HG03175 (cell line): ENCODE measurements around the gene EME2.
"Not testable (repeated sequence)": the region's sequence is repeated elsewhere in the genome, so short reads cannot be mapped to it uniquely, and the experiment has no call there.

Experiments
- ATAC-seq: cut with Tn5 transposase; IDR thresholded peaks from one replicate; pipeline ENCODE4 v1.9.1; 2021; ENCODE audit warnings: mild to moderate bottlenecking, moderate library complexity; ENCODE audit not compliant: unreplicated experiment

Gene EME2, protein sequence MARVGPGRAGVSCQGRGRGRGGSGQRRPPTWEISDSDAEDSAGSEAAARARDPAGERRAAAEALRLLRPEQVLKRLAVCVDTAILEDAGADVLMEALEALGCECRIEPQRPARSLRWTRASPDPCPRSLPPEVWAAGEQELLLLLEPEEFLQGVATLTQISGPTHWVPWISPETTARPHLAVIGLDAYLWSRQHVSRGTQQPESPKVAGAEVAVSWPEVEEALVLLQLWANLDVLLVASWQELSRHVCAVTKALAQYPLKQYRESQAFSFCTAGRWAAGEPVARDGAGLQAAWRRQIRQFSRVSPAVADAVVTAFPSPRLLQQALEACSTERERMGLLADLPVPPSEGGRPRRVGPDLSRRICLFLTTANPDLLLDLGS

DNA sequence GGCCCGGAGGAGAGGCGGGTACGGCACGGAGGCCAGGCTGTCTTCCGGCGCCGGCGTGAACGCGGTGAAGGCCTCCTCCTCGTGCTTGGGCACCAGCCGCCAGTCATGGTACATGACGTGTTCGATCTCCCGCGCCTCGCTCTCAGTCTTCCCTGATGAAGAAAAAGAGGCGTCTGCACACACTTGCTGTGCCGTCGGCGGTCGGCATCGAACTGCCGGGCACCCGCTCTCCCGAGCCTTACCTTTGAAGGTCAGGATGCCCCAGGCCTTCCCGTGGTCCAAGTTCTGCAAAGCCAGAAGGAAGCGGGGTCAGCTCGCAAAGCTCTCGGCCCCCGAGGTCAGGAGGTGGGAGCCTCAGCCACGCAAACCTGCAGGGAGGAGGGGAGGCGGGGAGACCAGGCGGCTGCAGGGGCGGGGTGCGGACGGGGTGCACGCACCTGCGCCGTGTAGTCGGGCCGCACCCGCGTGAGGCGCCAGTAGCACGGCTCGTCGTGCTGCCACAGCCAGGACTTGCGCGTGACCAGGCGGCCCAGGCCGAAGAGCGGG lies at the start of gene EME2:
Gene EME2 (plus strand): TSS at position 449 of the 546 bp plus-strand sequence. CDS start 418 bp downstream, outside the sequence.
- ATAC-seq = no peak

DNA sequence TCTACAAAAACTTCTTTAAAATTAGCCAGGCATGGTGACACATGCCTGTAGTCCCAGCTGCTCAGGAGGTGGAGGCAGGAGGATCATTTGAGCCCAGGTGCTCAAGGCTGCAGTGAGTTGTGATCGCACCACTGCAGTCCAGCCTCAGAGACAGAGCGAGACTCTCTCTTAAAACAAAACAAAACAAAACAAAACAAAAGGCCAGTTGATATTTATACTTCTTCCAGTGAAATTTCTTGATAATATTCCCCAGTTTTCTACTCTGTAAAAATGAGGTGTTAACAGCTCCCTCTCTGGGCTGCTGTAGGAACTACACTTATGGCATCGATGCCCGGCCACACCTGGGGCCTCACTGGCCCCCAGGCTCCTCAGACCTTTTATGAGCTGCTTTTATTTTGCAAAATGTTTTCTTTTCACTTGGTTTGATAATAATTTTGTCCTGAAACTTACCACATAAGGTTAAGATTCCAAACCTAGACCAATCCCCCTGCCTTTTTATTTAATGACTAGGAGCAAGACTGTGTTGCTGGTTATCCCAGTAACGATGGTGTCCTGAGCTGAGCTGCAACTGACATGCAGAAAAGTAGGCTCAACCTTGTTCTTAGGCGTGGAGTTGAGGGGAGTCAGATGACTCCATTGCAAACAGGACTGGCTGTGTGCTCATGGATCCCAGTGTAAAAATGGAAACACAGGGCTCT lies 49.0 kb upstream of the EME2 start:
- no peak for ATAC-seq

DNA sequence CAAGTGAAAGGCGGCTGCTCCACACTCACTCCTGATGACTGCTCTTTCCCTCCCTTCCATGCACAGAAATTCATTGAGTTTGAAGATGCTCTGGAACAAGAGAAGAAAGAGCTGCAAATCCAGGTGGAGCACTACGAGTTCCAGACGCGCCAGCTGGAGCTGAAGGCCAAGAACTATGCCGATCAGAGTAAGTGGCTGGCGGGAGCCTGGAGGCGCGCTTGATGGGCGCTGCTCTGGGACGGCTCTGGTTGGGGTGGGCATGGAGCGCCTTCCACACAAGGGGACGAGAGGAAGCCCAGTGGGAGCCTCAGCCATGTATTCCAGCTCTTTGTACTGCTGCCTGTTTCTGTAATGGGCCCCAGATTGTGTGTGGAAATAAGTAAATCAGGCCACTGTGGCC lies 48.1 kb upstream of the EME2 start:
- no peak for ATAC-seq

DNA sequence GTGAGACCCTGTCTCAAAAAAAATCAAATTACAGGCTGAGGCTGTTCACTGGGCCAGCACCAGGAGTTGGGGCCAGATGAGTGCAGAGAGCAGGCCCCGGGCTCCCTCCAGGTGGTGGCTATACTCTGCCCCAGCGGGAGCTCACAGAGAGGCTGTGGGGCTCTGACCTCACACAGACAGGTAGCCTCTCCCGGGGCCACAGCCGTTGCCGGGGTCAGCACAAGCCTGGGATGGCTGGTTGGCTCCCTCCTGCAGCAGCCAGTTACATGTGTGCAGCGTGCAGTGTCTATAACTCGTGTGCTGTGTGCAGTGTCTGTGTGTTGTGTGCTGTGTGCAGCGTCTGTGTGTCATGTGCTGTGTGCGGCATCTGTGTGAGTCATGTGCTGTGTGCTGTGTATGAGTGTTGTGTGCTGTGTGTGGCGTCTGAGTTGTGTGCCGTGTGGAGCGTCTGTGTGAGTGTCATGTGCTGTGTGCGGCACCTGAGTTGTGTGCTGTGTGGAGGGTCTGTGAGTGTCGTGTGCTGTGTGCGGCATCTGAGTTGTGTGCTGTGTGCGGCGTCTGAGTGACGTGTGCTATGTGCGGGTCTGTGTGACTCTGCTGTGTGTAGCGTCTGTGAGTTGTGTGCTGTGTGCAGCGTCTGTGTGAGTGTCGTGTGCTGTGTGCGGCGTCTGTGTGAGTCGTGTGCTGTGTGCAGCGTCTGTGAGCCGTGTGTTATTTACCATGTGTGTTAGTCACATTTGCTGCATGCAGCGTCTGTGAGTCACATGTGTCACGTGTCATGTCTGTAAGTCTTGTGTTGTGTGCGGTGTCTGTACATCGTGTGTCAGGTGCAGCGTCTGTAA lies 45.7 kb upstream of the EME2 start:
- ATAC-seq = no peak

DNA sequence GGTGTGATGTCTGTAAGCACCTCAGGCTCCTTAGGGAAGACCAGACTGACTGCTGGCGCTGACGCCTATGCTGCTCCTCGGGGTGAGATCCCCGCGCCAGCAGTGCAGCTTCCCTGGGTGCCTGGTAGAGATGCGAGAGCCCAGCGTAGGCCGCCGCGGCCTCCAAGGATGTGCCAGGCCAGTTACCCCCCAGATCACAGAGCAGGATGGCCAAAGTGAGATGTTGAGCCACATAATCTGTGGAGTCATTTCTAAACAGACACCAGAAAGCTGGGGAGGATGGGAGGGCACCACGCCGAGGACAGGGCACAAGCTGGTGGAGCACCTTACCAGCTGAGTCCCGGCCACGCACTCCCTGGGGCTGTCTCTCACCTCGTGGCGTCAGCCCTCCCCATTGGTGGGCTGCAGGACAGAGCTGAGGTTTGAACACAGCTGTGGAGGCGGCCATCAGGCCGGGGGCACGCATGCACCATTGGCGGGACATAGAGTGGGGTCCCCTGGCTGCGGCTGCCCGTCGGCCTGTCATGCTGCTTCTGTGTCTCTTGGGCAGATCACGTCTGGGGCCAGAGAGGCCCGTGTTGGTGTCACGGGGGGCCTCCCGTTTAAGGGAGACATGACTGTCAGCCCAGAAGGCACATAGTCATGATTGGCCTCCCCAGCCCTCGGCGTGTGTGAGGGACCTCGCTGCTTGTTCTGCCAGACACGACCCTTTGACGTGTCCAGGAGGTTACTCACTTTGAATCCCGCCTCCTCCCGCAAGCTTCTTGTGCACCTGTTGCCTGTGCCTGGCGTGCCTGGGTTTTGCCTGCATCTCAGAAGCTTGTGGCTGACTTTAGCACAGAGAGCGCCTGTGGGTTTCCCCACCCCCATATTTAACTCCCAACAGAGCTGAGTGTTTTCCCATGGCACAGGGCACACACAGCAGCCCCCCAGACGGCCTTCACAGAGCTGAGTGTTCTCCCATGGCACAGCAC lies 44.7 kb upstream of the EME2 start:
- no peak for ATAC-seq

DNA sequence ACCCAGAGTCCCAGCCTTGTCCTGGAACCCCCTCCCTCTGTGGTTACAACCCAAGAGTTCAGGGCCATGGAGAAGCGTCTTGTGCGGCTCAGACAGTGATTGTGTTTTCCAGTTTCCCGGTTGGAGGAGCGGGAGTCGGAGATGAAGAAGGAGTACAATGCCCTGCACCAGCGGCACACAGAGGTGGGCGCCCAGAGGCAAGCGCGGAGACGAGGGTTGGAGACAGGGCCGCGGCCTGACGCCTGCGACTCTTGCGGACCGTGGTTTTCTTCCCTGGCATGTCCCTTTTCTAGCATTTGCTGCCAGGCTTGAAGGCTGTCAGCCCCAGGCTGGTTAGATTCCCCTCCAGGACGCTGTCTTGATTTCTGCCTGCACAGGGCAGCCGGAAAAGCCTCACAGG lies 43.6 kb upstream of the EME2 start:
- ATAC-seq = no peak

DNA sequence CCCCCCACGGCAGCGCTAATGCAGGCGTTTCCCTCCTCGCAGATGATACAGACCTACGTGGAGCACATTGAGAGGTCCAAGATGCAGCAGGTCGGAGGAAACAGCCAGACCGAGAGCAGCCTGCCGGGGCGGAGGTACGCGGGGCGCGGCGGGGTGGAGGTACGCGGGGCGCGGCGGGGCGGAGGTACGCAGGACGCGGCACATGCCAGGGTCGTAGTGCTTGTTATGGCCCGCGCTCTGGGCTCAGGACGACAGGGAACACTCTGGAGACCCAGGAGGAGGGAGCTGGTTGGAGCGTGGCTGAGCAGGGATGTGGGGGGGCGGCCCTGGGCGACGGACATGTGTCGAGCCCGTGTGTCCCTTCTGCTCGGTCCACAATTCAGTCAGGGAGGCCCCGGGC lies 43.2 kb upstream of the EME2 start:
- ATAC-seq = no peak

DNA sequence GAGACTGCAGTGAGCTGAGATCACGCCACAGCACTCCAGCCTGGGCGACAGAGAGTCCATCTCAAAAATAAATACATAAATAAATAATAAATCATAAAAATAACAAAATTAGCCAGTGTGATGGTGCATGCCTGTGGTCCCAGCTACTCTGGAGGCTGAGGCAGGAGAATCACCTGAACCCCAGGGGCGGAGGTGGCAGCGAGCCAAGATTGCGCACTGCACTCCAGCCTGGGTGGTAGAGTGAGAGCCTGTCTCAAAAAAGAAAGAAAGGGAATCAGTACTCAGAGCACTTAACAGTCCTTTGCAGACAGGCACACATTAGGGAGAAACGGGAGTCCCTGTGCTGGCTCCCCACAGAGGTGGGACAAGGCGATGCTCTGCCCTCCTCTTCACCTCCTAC lies 41.5 kb upstream of the EME2 start:
- ATAC-seq = no peak

DNA sequence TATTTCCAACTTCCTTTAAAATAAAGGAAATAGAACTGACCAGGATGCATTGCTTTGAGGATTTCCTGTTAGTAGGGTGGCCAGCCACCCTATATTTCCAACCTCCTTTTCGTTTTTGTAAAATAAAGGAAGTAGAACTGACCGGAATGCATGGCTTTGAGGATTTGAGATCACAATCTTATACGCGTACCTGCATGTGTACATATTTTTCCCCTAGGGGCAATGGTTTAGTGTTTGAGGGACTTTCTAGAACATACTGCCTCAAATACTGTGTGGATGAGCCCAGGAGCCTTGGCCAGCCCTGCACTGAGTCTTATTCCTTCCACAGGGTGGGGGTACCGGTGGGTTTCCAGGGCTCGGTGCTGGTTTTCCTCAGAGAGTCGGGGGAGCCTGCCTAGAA lies 41.0 kb upstream of the EME2 start:
- ATAC-seq = no peak

DNA sequence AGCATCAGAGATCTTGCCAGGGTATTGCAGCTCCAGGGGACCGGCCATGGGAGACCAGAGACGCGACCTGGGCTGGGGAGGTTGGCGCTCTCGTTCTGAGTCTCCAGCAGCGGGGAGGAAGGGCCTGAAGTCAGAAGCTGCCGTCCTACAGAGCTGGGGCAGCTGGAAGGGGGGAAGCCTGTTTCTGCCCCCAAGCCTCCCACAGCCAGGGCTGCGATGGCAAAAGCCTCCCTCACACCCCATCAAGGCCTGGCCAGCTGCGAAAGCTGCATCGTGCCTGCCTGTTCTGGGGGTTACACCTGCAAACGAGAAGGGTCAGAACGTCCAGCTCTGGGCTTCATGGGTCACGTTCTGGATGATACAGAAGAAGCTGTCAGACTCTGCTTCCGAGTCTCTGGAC lies 40.5 kb upstream of the EME2 start:
- ATAC-seq = no peak

DNA sequence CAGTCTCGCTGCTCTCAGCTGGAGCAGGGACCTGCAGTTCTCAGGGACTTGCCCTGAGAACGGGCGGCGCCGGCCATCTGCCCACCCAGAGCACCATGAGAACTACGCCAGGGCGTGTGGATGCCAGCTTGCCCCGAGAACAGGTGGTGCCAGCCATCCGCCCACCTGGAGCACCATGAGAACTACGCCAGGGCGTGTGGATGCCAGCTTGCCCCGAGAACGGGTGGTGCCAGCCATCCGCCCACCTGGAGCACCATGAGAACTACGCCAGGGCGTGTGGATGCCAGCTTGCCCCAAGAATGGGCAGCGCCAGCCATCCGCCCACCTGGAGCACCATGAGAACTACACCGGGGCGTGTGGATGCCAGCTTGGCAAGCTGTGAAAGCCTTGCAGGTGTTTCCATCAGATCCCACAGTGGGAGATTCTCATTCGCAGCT lies 40.0 kb upstream of the EME2 start:
- ATAC-seq = not testable (repeated sequence)

DNA sequence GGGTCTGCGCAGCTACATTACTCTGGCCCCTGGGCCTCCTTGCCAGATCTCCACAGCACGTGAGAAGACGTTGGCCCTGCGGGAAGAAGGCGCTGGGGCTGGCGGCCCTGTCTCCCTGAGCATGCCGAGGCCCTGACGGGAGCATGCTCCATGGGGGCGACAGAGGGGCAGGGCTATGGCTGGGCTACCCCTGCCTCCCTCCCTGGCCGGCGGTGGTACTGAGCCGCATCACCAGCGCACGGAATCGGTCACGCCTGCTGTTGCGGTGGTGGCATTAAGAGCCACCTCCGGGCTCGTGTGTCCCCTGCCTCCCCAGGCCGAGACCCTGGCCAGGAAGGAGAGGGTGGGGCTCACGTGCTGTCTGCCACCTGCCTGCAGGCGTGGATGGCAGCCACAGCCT lies 38.5 kb upstream of the EME2 start:
- ATAC-seq = no peak

DNA sequence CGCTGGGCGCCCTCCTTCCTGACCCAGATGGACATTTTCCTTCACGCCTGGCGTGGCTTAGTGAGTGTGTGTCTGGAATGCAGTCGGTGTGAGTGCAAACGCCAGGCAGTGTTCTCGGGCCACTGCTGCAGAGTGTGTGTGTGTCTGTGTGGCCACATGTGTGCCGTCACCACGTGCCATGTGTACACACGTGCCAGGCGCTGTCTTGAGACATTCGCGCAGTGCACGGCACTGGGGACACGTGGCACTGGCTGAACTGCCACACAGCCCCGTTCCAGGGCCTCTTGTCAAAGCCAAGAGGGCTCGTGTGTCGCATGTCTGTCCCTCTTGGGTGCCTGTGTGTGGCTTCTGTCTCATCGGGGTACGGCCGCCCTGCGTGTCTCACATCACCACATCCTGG lies 37.8 kb upstream of the EME2 start:
- ATAC-seq = no peak

DNA sequence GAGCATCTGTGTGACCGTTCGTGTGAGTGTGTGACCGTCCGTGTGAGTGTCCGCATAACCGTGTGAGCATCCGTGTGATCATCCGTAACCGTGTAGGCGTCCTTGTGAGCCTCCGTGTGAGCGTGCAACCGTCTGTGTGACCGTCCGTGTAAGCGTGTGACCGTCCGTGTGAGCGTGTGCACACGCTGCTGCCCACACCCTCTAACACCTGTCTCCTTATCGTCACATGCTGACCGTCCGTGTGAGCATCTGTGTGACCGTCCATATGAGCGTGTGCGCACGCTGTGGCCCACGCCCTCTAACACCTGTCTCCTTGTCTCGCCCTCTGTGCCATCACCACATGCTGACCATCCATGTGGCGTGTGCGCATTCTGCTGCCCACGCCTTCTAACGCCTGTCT lies 32.4 kb upstream of the EME2 start:
- no peak for ATAC-seq

DNA sequence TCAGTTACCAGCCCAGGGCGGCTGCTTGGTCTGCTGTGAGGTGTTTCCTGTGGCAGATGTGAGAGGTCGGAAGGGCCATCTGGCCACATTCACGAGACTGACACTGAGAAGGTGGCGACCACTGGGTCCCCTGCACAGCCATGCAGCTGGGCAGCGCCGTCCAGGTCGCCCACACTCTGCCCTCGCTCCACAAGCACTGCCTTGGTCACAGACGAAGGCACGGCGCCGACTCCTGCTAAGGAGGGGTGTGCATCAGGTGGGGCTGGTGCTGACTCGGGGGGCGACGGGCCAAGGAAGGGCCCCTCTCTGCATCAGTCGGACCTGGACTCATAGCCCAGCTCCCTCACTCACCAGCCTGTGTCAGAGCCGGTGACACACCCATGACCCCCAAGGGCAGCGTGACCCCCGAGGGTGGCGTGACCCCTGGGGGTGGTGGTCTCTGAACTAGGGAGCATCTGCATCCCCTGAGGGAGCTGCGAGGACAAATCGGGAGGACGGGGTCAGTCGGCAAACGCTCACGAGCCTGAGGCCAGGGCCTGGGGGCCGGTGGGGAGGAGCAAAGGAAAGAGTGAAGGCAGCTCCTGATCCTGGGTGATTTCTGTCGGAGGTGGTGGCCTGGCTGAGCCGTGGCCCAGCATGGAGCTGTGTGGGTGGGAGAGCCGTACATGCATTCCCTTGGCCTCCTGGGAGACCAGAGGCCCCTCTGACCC lies 31.7 kb upstream of the EME2 start:
- ATAC-seq = no peak

DNA sequence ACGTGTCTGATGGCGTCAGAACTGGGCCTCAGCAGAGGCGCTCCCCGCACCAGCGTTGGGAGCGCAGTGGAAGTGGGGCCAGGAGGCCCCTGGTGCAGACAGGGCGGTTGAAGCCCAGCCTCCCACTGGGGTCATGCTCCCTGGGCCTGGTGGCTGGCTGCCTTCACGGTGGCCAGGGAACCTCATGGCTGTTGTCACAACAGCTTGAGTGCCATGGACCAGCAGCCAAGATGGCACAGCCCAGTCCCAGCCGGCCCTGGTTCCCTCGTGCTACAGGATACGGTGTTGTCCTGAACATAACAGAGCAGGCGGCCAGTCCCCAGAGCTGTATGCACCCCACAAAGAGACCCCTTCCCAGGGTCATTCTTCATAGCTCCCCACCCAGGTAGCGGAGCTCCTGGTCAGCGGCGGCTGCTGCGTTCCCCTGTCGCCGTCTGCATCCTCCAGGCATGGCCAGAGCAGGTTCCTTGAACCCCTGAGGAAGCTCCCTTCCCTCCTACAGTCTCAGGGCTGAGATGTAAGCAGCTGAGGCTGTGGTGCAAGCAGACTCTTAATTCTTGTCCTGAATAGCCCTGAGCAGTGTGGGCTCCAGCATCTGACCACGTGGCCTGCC lies 31.0 kb upstream of the EME2 start:
- ATAC-seq = no peak

DNA sequence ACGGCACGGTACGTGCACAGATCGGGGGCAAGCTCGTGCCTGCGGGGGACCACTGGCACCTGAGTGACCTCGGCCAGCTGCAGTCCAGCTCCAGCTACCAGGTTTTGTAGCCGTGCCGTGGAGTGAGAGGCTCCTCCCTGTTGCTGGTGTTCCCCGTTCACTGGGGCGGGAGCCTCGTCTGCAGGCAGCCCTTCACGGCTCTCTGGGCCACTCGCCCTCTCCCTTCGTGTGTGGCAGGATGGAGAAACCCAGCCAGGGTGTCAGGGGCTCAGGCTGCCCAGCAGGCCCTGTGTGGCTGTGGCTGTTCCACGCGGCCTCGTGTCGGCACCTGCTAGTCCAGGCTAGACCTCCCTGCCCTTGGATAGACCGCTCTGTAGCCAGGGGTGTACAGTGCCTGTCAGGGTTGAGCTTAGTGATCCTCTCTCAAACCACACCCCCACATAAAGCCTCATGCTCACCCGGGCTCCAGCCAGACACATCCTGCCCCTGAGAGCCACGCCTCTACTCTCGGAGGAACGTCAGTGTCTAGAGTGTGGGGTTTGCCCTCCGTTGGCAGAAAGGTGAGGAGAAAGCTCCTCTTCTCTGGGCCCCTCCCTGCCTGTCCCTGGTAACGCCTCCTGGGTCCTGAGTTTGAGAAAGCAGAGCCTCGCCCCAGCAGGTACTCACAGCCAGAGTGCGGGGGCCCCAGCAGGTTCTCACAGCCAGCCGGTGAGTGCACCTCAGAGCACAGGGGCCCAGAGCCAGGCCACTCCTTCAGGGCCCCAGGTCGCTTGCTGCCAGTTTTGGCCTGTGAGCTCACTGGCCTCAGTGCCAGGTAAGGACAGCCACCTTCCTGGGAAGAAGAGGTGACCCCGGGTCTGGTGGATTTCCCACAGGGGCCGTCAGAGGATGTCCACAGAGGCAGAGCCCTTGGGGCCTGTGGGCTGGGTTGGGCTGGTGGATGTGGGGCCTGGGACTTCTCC lies 29.0 kb upstream of the EME2 start:
- no peak for ATAC-seq

DNA sequence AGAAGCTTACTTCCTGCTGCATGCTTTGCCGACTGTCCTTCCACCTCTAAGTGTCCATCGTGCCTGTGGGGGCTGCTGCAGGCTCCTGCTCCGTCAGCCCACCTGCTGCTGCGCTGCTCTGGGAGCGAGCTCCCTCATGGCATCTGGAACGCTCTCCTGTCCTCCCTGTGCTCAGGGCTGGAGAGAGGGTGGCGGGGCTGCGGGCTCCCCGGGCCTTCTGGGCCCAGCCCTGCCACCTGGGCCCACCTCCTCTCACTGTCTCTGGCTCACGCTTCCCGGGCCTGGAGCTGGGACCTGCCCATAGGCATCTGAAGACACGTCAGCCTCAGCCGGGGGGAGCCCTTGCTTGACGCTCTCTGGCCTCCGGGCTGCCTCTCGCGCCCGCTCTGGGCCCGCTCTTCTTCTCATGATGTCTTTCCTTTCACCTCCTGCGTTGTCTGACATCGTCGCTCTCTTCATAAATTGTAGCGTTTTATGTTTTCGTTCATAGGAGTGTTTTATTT lies 28.2 kb upstream of the EME2 start:
- ATAC-seq = no peak
